K562 (cell line): ENCODE measurements around the gene ZPR1. TPM values are rescaled to one million over a fixed set of nuclear protein-coding genes. Genes with fewer than 3 reads are reported as not detected.

ENCODE experiments used
- CHD2 ChIP-seq: IDR thresholded peaks from 2 replicates; pipeline ENCODE4 v1.6.1; 2011; ENCODE audit warnings: low read depth, low read length
- COPS2 ChIP-seq: fragments of 450-650 bp; conservative IDR thresholded peaks from 2 replicates; pipeline ENCODE4 v1.6.1; 2016; ENCODE audit warnings: mild to moderate bottlenecking, moderate library complexity
- SETDB1 ChIP-seq: IDR thresholded peaks from one replicate; pipeline ENCODE4 v1.6.1; 2012; ENCODE audit warnings: low read length, control low read depth, inconsistent platforms
- SMAD3 ChIP-seq: fragments of 450-650 bp; formaldehyde crosslinking; conservative IDR thresholded peaks from 2 replicates; pipeline ENCODE4 v1.4.0; 2020; ENCODE audit warnings: mild to moderate bottlenecking
- SMARCA4 ChIP-seq: fragments of 450-650 bp; IDR thresholded peaks from 2 replicates; pipeline ENCODE4 v1.6.1; 2016
- ZNF165 ChIP-seq: fragments of 250-450 bp; sonication (Bioruptor Pico); IDR thresholded peaks from 2 replicates; pipeline ENCODE4 v1.4.0; 2020; ENCODE audit warnings: borderline replicate concordance
- polyA plus RNA-seq, 8 experiments: library from polyadenylated mRNA; depleted of rRNA in 4 of 8; stranded (reverse) in 5 of 8; unstranded in 3 of 8; fragments of >200 nt; fragmentation: Nextera tagmentation in 2 of 8; fragmentation: Illumina TruSeq in 1 of 8; extraction: Ambion mirVana in 2 of 8; extraction: Trizol in 1 of 8; gene quantifications; 2 replicates each; pipeline versions ENCODE4 v1.2.1 to v1.2.3, GENCODE V29; 2011 to 2014; ENCODE audit warnings: inconsistent platforms in 1 of 8, missing spikeins in 1 of 8
- total RNA-seq, 7 experiments: library from RNA; depleted of rRNA in 6 of 7; stranded (reverse); fragments of >200 nt in 6 of 7; fragmentation: Illumina TruSeq in 2 of 7; extraction: Trizol in 2 of 7; gene quantifications; 2 replicates each; pipeline versions ENCODE4 v1.2.1 to v1.2.3, GENCODE V29; 2011 to 2021; ENCODE audit warnings: low replicate concordance in 1 of 7
- TF ChIP-seq, protein P1 (sequence below), 2 experiments: fragments of 450-650 bp; IDR thresholded peaks; 2 replicates each; pipeline ENCODE4 v1.6.1; 2016; ENCODE audit warnings: mild to moderate bottlenecking in 2 of 2, borderline replicate concordance in 1 of 2, low read depth in 1 of 2, moderate library complexity in 1 of 2
- TF ChIP-seq, protein P2 (sequence below): fragments of 200-400 bp; formaldehyde crosslinking; IDR thresholded peaks from 2 replicates; pipeline ENCODE4 v1.6.1; 2017; ENCODE audit warnings: mild to moderate bottlenecking, low read depth, low read length, moderate library complexity
- TF ChIP-seq, protein P3 (sequence below): IDR thresholded peaks from 2 replicates; pipeline ENCODE4 v1.6.1; 2012; ENCODE audit warnings: low read depth, low read length, improper control_type of control experiment, borderline replicate concordance
- TF ChIP-seq, protein P4 (sequence below): fragments of 250-450 bp; sonication (Bioruptor Pico); IDR thresholded peaks from 2 replicates; pipeline ENCODE4 v1.4.0; 2020; ENCODE audit warnings: mild to moderate bottlenecking, moderate library complexity

ZPR1 gene
- total and polyA plus RNA-seq, 9 of the 15 experiments (the other 6 are each of a cell fraction or from before 2014, with no cell fraction given), result 13.0 to 120 (median 83.8) TPM

DNA sequence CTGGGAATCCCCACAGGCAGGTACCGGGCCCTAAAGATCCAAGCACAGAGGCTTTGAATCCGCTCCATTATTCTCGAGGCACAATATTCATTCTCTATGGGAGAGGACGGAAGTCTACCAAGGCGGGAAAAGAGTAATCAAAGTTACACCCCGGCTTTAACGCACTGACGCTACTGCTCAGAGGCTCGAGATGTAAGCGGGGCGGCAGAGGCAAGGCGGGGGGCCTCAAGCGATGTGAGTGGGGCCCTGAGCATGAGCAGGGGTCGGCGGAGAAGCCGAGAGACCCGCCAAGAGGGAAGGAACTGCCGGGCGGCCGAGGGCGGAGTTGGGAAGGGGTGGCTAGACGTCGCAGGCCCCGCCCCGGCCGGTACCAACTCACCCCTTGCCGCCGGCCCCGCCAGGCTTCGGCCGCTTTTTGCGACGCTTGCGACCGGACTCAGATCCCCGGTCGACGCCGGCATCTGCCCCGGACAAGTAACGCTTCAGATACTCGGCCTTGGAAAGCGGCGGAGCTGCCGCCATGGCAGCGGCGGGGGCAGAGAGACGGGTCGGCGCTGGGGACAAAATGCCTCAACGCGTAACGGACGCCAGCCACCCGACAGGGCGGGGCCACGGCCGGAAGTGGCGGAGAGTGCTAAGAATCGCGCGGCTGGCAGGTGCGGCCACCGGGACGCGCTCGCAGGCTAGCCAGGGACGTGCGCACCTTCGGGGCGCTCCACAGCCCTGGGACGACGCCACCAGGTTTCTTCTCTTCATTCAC lies 15.2 kb downstream of the ZPR1 start, which contains the start of gene BUD13 (continued):
- TF ChIP-seq, protein P1, sequence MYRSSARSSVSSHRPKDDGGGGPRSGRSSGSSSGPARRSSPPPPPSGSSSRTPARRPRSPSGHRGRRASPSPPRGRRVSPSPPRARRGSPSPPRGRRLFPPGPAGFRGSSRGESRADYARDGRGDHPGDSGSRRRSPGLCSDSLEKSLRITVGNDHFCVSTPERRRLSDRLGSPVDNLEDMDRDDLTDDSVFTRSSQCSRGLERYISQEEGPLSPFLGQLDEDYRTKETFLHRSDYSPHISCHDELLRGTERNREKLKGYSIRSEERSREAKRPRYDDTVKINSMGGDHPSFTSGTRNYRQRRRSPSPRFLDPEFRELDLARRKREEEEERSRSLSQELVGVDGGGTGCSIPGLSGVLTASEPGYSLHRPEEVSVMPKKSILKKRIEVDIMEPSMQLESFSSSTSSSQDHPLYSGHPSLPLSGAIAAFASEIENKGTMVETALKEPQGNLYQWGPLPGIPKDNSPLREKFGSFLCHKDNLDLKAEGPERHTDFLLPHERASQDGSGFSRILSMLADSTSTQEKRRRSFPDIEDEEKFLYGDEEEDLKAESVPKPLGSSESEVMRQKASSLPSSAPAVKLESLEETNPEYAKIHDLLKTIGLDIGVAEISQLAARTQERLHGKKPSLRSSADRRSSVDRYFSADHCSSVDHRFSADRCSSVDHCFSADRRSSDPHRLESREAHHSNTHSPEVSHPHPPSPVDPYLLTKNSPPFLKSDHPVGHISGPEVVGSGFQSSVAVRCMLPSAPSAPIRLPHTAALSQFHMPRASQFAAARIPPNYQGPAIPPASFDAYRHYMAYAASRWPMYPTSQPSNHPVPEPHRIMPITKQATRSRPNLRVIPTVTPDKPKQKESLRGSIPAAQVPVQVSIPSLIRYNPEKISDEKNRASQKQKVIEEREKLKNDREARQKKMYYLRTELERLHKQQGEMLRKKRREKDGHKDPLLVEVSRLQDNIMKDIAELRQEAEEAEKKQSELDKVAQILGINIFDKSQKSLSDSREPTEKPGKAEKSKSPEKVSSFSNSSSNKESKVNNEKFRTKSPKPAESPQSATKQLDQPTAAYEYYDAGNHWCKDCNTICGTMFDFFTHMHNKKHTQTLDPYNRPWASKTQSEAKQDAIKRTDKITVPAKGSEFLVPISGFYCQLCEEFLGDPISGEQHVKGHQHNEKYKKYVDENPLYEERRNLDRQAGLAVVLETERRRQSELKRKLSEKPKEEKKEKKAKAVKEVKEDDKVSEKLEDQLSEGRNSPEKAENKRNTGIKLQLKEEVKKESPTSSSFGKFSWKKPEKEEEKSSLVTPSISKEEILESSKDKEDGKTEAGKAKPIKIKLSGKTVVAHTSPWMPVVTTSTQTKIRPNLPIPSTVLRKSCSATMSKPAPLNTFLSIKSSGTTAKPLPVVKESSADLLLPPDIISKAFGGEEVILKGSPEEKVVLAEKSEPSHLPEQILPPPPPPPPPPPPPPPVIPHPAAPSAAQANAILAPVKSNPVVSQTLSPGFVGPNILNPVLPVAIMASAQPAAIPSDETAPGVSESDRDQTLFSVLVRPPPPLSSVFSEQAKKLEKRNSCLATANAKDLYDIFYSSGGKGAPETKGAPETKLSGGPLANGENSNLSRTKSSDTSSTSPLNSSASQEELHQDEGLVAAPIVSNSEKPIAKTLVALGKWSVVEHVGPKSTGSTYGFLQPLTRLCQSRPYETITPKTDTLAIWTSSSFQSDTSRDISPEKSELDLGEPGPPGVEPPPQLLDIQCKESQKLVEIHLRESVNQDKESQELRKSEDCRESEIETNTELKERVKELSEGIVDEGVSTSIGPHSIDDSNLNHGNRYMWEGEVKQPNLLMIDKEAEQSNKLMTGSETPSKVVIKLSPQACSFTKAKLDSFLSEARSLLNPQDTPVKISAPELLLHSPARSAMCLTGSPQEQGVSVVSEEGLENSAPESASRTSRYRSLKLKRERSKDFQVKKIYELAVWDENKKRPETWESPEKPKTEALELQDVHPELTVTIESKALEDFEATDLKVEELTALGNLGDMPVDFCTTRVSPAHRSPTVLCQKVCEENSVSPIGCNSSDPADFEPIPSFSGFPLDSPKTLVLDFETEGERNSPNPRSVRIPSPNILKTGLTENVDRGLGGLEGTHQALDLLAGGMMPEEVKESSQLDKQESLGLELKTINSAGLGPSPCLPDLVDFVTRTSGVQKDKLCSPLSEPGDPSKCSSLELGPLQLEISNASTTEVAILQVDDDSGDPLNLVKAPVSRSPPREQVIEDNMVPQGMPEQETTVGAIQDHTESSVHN (IDR thresholded peaks at IDR 0.05; ENCODE audit: borderline replicate concordance in 1 of 2, low read depth in 1 of 2), result no peak
- TF ChIP-seq CHD2 (no peak), SMAD3 (no peak), ZNF165 (CRISPR knock-in tag) (no peak), SMARCA4 (no peak), SETDB1 (no peak), COPS2 (no peak)
- TF ChIP-seq, protein P2, sequence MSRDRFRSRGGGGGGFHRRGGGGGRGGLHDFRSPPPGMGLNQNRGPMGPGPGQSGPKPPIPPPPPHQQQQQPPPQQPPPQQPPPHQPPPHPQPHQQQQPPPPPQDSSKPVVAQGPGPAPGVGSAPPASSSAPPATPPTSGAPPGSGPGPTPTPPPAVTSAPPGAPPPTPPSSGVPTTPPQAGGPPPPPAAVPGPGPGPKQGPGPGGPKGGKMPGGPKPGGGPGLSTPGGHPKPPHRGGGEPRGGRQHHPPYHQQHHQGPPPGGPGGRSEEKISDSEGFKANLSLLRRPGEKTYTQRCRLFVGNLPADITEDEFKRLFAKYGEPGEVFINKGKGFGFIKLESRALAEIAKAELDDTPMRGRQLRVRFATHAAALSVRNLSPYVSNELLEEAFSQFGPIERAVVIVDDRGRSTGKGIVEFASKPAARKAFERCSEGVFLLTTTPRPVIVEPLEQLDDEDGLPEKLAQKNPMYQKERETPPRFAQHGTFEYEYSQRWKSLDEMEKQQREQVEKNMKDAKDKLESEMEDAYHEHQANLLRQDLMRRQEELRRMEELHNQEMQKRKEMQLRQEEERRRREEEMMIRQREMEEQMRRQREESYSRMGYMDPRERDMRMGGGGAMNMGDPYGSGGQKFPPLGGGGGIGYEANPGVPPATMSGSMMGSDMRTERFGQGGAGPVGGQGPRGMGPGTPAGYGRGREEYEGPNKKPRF, result no peak
- TF ChIP-seq, protein P3, sequence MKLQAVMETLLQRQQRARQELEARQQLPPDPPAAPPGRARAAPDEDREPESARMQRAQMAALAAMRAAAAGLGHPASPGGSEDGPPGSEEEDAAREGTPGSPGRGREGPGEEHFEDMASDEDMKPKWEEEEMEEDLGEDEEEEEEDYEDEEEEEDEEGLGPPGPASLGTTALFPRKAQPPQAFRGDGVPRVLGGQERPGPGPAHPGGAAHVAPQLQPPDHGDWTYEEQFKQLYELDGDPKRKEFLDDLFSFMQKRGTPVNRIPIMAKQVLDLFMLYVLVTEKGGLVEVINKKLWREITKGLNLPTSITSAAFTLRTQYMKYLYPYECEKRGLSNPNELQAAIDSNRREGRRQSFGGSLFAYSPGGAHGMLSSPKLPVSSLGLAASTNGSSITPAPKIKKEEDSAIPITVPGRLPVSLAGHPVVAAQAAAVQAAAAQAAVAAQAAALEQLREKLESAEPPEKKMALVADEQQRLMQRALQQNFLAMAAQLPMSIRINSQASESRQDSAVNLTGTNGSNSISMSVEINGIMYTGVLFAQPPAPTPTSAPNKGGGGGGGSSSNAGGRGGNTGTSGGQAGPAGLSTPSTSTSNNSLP, result no peak
- TF ChIP-seq, protein P4, sequence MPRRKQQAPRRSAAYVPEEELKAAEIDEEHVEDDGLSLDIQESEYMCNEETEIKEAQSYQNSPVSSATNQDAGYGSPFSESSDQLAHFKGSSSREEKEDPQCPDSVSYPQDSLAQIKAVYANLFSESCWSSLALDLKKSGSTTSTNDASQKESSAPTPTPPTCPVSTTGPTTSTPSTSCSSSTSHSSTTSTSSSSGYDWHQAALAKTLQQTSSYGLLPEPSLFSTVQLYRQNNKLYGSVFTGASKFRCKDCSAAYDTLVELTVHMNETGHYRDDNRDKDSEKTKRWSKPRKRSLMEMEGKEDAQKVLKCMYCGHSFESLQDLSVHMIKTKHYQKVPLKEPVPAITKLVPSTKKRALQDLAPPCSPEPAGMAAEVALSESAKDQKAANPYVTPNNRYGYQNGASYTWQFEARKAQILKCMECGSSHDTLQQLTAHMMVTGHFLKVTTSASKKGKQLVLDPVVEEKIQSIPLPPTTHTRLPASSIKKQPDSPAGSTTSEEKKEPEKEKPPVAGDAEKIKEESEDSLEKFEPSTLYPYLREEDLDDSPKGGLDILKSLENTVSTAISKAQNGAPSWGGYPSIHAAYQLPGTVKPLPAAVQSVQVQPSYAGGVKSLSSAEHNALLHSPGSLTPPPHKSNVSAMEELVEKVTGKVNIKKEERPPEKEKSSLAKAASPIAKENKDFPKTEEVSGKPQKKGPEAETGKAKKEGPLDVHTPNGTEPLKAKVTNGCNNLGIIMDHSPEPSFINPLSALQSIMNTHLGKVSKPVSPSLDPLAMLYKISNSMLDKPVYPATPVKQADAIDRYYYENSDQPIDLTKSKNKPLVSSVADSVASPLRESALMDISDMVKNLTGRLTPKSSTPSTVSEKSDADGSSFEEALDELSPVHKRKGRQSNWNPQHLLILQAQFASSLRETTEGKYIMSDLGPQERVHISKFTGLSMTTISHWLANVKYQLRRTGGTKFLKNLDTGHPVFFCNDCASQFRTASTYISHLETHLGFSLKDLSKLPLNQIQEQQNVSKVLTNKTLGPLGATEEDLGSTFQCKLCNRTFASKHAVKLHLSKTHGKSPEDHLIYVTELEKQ, result no peak
